Stimulated activated CD8-positive, alpha-beta memory T cell treated with anti-CD3 and anti-CD28 coated beads, Interleukin-2, amount 100 ng/mL, for 48 hours (primary cell): ENCODE measurements around the gene CRB1.
"Not testable (repeated sequence)": the region's sequence is repeated elsewhere in the genome, so short reads cannot be mapped to it uniquely, and the experiment has no call there.

Experiments used
- DNase-seq, 2 donors: peaks; one replicate each; pipeline ENCODE4 v3.0.0-alpha.2; 2020; ENCODE audit warnings: low read depth in 2 of 2

CRB1 gene

DNA sequence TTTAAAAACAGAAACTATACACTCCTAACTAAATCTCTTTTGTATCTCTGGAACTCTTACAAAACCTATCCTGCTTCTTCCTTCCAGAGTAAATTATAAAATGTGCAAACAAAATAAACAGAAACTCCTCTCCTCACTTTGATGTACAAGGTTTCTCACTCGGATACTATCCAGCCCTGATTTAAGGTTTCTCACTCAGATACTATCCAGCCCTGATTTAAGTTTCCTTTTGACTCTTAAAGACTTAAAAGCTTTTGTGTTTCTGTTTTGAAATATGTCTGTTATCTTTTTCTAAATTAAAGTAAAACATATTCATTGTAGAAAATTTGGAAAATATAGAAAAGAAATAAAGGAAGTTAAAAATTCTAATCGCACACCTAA, 132.5 kb downstream of the CRB1 start:
- no peak for DNase-seq

DNA sequence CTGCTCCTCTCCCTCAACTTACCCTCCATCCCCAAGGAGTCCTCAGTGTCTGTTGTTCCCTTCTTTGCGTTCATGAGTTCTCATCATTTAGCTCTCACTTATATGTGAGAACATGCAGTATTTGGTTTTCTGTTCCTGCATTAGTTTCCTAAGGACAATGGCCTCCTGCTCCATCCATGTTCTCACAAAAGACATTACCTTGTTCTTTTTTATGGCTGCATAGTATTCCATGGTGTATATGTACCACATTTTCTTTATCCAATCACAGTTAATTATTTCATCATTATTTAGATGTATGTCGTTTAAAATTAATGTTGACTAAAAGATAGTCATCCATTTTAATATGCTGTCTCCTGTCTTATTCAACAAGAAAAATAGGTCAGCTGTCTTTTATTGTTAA, 134.1 kb downstream of the CRB1 start:
- DNase-seq: no peak

DNA sequence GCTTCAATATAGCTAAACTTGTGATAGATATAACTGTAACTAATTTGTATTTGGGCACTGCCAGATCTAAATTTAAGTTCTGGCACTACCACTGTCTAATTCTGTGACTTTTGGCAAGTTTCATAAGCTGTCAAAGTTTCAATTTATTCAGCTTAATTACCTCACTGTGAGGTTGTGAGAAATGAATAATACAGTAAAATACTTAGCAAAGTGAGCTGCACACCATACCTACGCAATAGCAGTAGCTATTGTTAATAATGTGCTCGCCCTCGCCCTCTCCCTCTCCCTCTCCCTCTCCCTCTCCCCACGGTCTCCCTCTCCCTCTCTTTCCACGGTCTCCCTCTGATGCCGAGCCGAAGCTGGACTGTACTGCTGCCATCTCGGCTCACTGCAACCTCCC, 136.7 kb downstream of the CRB1 start:
- DNase-seq: not testable (repeated sequence)

DNA sequence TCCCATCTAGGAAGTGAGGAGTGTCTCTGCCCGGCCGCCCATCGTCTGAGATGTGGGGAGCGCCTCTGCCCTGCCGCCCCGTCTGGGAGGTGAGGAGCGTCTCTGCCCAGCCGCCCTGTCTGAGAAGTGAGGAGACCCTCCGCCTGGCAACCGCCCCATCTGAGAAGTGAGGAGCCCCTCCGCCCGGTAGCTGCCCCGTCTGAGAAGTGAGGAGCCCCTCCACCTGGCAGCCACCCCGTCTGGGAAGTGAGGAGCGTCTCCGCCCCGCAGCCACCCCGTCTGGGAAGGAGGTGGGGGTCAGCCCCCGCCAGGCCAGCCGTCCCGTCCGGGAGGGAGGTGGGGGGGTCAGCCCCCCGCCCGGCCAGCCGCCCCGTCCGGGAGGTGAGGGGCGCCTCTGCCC, 137.6 kb downstream of the CRB1 start:
- not testable (repeated sequence) for DNase-seq

DNA sequence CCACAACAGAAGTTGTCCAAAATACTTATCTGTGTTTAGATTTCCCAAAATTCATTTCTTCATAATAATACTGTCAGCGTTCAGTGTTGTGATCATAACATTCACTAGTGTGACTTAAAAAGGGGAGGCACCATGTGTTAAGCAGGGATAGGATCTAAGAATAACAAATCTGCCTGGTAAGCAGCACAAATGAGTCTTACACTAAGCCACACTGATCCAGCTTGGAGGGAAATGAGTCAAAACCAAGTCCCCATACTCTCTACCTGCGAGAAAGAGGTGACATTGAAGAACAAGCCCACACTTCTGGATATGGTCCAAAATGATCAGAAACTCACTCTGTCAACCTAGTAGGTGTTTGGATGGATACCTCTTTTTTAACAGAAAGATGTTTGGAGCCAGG, 145.5 kb downstream of the CRB1 start:
- no peak for DNase-seq

DNA sequence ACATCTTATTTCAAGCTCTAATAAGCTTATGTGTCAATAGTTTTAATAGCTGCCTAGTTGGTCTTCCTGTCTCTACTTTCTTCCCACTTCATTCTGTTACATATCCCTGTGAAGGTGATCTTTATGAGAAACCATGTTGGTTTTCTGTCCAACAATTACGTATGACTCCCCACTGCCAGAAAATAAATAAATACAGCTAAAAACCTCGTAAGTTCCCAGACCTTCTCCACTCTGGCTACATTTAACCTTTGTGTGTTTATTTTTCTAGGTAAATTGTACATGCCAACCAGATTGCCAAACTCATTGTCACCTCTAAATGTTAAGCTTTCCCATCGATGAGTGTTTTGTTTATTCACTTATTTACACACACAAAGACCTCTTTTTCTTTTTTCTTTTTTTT, 147.2 kb downstream of the CRB1 start:
- no peak for DNase-seq

DNA sequence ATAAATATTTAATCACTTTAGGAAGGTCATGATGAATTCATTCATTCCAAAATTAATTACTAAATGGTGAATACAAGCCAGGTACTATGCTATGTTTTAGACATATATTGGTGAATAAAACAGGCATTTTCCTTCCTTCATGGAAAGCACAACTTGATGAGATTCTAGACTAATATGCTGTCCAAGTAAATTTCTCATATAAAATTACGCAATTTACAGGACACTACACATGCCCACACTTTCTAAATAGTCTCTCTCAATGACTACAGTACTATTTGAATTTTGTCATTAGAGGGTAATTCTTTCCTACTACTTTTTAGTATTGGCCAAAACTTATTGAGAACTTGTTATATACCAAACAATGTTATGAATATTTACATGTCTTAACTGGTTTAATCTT, 150.6 kb downstream of the CRB1 start:
- DNase-seq: no peak

DNA sequence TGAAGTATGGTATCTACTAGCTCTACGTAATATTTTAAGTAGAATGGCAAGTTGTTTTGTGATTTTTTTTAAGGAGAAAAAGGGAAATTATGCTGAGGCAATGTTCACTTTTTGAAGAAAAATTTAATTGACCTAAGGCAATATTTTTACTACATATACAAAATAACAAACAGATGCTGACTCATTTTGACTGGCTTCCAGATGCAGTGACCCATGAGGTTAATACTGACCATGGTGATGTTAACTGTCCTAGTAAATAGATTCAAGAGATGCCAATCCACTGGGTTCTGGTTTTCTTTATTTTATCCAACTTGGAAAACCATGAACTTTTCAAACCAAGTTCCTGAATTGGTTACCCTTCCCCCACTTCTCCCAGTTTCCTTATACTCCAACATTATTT, 154.9 kb downstream of the CRB1 start:
- DNase-seq: no peak

DNA sequence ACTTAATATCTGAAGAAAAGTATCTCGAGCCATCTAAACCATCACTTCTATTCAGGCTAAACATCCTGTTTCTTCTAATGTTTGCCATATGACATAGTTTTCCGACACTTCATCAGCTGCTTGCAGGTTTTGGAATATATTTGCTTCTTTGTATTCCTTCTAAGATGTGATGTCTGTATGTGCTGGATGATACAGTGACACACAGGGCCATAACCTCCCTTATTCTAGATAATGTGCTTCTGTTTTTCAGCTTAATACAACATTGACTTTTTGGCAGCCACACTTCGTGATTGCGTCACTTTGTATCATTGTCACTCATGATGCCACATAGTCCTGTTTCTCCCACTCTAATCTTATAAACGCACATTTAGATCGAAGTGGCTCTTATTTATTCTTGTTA, 156.3 kb downstream of the CRB1 start:
- no peak for DNase-seq

DNA sequence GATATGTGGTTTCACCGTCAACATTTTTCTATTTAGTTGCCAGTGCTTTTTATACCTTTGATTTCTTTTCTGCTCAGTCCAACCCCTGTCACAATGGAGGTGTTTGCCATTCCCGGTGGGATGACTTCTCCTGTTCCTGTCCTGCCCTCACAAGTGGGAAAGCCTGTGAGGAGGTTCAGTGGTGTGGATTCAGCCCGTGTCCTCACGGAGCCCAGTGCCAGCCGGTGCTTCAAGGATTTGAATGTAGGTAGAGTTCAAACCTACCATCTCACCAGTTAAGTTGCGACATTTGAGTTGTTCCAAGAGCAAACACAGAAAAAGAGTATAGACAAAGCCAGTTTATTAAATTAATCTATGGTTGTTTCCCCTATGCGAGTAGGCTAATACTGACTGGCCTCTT, 161.3 kb downstream of the CRB1 start:
- no peak for DNase-seq

DNA sequence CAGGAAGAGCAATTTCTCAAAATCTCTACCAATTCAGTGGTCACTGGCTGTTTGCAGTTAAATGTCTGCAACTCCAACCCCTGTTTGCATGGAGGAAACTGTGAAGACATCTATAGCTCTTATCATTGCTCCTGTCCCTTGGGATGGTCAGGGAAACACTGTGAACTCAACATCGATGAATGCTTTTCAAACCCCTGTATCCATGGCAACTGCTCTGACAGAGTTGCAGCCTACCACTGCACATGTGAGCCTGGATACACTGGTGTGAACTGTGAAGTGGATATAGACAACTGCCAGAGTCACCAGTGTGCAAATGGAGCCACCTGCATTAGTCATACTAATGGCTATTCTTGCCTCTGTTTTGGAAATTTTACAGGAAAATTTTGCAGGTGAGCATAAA, 167.2 kb downstream of the CRB1 start:
- DNase-seq: no peak

DNA sequence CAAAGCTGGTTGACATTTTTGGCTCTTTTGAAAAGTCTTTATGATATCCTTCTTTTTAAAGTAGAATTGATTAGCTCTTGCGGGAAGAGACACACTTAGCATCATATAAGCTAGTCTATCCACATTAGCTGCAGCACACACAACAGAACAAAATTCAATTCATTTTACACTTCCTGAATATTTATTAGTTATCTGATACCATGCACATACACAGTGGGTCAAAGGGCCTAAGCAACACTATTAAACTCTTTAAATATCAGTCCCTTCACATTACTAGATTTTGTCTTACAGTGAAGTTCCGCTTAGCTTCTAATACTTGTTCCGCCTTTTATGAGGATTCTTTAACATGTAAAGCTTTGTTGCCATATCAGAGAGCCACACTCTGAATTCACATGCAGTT, 169.5 kb downstream of the CRB1 start:
- DNase-seq: no peak

DNA sequence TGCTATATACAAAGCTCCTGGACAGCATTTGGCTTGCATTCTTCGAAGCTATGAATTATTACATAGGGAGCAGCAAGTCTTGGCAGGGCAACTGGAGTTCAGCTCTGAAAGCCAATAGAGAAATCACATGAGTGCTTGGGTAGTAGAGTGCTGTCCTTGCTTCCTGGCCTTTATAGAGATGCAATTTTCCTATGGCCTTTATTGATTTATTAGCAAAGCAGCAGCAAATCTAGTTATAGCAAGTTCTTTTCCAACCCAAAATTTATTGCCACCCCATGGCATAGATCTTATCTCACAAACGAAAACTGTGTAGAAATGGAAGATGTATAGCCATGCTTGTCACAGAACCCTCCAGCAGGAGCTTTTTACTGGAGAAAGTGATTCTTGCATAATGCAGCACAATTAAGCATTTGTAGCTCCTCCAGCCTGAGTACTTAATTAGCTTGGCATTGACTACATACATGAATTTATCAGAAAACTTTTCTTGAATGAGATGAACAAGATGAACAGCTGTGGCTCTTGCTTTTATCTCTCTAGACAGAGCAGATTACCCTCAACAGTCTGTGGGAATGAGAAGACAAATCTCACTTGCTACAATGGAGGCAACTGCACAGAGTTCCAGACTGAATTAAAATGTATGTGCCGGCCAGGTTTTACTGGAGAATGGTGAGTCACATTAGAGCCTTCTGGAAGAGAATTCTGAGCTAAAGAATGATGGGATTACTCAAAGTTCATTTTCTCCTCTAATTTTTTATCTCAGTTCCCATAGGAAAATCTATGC, 170.1 kb downstream of the CRB1 start:
- no peak for DNase-seq

DNA sequence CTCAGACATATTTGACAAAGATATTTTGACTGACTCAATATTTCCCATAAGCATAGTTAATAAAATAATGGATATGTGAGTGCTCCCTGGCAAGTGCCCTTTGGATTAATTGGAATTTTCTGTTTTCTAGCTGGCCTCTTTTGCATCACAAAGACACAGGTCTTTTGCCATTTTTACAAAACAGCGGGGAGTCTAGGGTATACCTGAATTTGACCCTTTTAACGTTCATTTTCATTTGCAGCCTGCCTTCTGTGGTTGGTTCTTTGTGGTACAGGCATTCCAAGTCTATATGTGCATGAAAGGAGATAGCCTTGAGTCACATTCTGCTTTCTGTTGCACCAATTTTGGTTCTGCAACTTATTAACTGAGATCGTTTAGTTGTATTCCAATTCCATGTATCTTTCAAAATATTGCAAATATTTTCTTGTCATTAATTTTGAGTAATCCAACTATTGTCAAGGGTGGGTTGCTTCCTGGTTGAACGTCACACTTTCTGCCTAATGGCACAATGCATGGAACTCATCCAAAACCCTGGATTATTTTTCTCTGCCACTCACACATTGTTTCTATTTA, 171.7 kb downstream of the CRB1 start:
- DNase-seq: no peak

DNA sequence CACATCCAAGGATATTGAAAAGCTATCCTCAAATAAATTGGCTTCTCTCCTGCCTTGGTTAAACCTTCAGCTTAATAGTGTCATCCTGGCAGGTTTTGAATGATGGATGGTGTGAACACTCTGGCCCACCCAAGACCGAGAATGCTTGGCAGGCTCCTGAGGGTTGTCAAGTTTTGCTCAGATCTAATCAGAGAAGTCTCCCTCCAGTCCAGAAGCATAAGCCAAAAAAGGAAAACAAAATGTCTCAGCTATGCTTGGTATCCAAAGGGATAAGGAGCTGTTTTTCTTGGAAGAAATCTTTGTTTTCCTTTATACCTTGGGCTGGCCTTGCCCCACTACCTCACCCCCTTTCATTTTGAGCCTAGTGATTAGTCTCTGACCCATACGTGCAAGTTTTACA, 172.7 kb downstream of the CRB1 start:
- DNase-seq: no peak

DNA sequence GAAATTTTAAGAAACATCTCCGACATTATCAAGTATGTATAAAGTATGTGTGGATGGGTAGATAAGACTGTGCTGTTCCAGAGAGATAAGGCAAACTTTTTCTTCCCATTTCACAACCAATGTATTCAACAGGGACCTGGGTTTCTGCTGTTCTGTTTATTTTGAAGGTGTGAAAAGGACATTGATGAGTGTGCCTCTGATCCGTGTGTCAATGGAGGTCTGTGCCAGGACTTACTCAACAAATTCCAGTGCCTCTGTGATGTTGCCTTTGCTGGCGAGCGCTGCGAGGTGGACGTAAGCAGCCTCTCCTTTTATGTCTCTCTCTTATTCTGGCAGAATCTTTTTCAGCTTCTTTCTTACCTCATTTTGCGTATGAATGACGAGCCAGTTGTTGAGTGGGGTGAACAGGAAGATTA, 174.0 kb downstream of the CRB1 start:
- no peak for DNase-seq

DNA sequence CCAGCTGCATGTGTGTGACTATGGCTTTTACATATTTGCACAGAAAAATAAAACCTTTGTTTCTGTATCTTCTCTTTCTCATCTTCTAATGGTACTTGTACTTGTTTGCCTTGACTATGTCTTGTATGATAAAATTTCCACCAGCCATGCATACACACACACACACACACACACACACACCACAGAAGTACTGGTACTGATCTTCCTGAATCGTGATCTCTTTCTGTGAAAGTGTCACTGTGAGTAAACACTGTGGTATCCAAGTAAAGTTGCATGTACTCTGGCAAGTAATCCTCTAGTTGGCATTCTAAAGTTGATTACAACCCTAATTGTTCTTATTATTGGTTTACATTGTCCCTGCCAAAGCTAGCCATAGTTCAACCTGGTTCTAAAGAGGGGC, 176.7 kb downstream of the CRB1 start:
- DNase-seq: no peak

DNA sequence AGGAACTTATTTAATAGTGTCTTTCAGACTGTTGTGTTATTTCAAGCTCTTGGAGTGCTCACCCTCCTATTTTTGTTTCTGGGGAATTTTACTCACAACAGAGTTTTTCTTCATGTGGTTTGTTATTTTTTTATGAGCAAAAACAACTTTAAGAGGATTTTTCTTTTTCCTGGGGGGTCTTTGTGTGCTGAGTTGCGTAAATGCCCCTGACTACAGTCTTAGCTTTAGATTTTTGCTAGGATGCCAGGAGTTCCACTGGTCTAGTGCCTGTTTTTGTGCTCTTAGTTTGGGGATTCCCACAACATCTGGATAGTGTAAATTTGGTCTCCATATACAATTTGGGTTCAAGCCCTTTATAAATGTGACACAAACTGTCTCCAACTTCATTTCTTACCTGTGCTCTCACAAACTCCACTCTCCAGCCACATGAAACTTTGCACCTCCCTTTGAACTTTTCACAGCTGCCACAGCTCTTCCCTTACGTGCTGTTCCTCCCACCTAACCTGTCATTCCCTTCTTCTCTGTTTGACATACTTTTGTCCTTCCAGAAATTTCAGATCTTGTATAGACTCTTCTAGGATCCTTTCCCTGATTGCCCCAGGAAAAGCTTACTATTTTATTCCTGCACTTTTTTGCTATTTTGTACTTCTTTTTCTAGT, 180.2 kb downstream of the CRB1 start:
- no peak for DNase-seq

DNA sequence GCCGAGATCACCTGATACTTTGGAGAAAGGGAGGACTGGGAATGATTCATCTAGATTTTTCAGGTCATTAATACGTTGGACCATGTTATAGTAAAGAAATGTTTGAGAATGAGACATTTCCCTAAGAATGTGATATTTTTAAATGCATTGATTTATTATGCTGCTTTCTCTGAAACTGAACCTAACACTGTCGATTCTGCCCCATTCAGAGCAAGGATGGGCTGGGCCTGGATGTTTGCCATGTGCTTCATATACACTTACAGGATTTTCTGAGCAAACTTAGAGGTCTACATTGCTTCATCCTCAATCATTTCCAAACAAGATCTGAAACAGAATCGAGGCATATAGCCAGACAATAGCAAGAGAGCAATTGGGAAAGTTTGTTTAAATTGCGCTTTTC, 183.3 kb downstream of the CRB1 start:
- no peak for DNase-seq

DNA sequence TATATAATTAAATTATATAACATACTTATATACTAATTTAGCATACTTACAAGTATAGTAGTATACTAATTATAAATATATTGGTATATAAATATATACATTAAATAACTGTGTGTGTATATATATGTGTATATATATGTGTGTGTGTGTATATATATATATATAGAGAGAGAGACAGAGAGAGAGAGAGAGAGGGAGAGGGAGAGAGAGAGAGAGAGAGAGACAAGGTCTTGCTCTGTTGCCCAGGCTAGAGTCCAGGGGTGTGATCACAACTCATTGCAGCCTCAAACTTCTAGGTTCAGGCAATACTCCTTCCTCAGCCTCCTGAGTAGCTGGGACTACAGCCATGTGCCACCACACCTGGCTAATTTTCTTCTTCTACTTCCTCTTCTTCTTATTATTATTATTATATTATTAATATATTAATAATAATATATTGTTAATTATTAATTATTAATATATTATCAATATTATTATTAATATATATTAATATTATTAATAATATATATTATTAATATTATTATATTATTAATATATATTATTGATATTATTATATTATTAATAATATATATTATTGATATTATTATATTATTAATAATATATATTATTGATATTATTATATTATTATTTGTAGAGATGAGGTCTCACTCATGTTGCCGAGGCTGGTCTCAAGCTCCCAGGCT, 185.5 kb downstream of the CRB1 start:
- DNase-seq: no peak

DNA sequence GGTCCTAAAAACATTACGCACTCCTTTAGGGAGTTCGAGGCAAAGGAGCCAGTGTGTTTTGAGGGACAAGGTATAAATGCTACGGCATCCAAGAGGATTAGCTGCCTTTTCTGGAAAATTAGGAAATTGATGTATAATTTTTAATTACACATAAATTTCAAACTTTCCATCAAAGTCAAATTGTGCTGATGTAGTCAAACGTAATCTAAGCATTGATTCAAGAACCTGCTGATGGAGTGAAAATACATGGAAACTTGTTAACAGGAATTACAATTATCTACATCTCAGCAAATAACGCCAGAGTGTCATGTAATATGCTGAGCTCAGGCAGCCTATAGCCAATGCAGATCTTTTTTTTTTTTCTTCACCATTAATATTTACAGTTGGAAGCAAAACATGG, 194.5 kb downstream of the CRB1 start:
- DNase-seq: no peak

DNA sequence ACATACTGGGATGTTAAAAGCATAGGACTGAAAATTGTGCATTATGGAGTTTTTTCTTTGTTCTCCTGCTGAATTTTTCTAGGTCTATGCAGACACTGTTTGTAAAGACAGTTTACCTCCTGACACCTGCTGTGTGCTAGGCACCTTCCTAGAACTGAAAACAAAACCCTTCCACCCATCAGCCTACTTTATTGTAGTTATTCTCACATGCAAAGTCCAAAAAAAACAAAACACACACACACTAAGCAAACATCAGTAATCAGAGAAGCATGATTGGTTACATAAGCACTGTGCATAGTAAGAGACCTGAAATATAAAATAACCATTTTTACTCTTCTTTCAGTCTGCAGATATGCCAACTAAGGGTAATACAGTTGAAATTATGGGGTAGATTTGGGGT, 195.1 kb downstream of the CRB1 start:
- DNase-seq: no peak

DNA sequence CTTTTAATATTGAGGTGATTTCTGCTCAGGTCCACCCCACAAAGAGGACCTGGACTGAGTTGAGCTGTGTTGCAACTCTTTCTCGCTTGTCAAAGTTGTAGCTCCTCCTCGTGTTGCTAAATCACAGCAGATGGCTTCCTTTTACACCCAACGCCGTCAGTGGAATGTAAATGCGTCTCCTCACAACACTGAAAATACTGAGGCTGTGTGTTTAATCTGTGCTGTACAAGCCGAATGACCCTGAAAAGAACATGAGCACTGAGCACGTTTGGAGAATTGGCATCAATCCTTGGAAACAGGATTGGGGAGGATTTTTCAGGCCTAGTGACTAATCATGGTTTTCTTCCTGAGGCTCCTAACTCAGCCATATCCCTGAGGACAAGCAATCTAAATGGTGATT, 196.0 kb downstream of the CRB1 start:
- no peak for DNase-seq
